K562 (cell line): ENCODE data around the gene SNX1. TPM values are rescaled to one million over a fixed set of nuclear protein-coding genes. Genes with fewer than 3 reads are reported as not detected.
A peak's percentile ranks its signal among the peaks of the same experiment; 100 is the strongest.

Experiments used
- ATAC-seq: fragments of 200-7000 bp; cut with Tn5 transposase; 3 replicates; pipeline ENCODE4 v1.9.1; 2020; ENCODE audit warnings: moderate library complexity
- Bru-seq: library from RNA; stranded (reverse); fragments of 400-500 nt; gene quantifications from one replicate; lab custom pipeline; 2021; lab: Mats Ljungman, UMichigan
- BruChase-seq, 2 experiments: library from RNA; stranded (reverse); fragments of 400-500 nt; gene quantifications; one replicate each; lab custom pipeline; 2021; lab: Mats Ljungman, UMichigan
- BruUV-seq: library from RNA; stranded (reverse); fragments of 400-500 nt; replicated peaks from 2 replicates; lab custom pipeline; 2021; lab: Mats Ljungman, UMichigan
- CTCF ChIA-PET: fragments of 300-600 bp; formaldehyde crosslinking; extraction: SDS; loops from one replicate; lab custom pipeline; 2021; ENCODE audit warnings: low intra/inter-chr PET ratio; lab: Yijun Ruan, JAX
- POLR2A ChIA-PET: fragments of 300-600, 350-650 bp; sonication (Branson Sonifier 250); formaldehyde crosslinking; extraction: SDS; loops from one replicate; lab custom pipeline; 2021; ENCODE audit warnings: antibody characterized with exemption, inconsistent platforms; lab: Yijun Ruan, JAX
- DNase-seq, 4 experiments: peaks; one replicate each; pipeline versions ENCODE4 v3.0.0 to v3.0.0-alpha.2; 2011 to 2018; ENCODE audit warnings: low spot score in 3 of 4, mixed read lengths in 3 of 4; ENCODE audit errors: extremely low read depth in 1 of 4
- FAIRE-seq: peaks from 2 replicates; lab custom pipeline; 2011; peaks lifted over from hg19 to GRCh38; lab: Jason Lieb, UNC
- H2AFZ ChIP-seq: 2 replicates; pipeline ENCODE4 v1.6.0; 2011; ENCODE audit warnings: low read depth, low read length, control low read depth, inconsistent platforms
- H3K27ac ChIP-seq: fragments of 200-600 bp; 3 replicates; pipeline ENCODE4 v1.8.0; 2011; ENCODE audit warnings: low read depth, mild to moderate bottlenecking, control low read depth, inconsistent platforms, low read length, moderate library complexity, mixed read lengths; ENCODE audit errors: extremely low read depth
- H3K27me3 ChIP-seq, 2 experiments: fragments of 300-600 bp in 1 of 2; 2 replicates in 1 of 2; 3 replicates in 1 of 2; pipeline versions ENCODE4 v1.6.0 to v1.8.0; 2011; ENCODE audit warnings: inconsistent platforms in 2 of 2, low read length in 2 of 2, mild to moderate bottlenecking in 1 of 2, mixed read lengths in 1 of 2, moderate library complexity in 1 of 2; ENCODE audit not compliant: control insufficient read depth in 2 of 2, insufficient read depth in 2 of 2
- H3K36me3 ChIP-seq: fragments of 300-600 bp; 3 replicates; pipeline ENCODE4 v1.8.0; 2011; ENCODE audit warnings: mild to moderate bottlenecking, low read length, inconsistent platforms; ENCODE audit not compliant: control insufficient read depth, insufficient read depth
- H3K4me1 ChIP-seq, 2 experiments: fragments of 200-600 bp in 1 of 2; replicated peaks in 1 of 2; 2 replicates in 1 of 2; 3 replicates in 1 of 2; pipeline versions ENCODE4 v1.5.1 to v1.8.0; 2011; ENCODE audit warnings: inconsistent platforms in 2 of 2, low read length in 2 of 2, mild to moderate bottlenecking in 1 of 2, mixed read lengths in 1 of 2, moderate library complexity in 1 of 2; ENCODE audit not compliant: control insufficient read depth in 2 of 2, insufficient read depth in 2 of 2
- H3K4me2 ChIP-seq: 2 replicates; pipeline ENCODE4 v1.6.1; 2011; ENCODE audit warnings: low read length, control low read depth, inconsistent platforms, mixed read lengths; ENCODE audit not compliant: insufficient read depth
- H3K4me3 ChIP-seq: fragments of 200-600 bp; sonication (generic), shearing (Covaris generic); 2 replicates; pipeline ENCODE4 v1.5.1; 2016; ENCODE audit warnings: control low read depth, inconsistent platforms
- H3K79me2 ChIP-seq: fragments of 200-600 bp; 3 replicates; pipeline ENCODE4 v1.8.0; 2011; ENCODE audit warnings: low read length, inconsistent platforms; ENCODE audit not compliant: control insufficient read depth, insufficient read depth
- H3K9ac ChIP-seq, 2 experiments: 2 replicates each; pipeline versions ENCODE4 v1.6.0 to v1.6.1; 2011; ENCODE audit warnings: low read depth in 2 of 2, low read length in 2 of 2, control low read depth in 1 of 2, inconsistent platforms in 1 of 2, mild to moderate bottlenecking in 1 of 2, mixed read lengths in 1 of 2; ENCODE audit not compliant: insufficient read depth in 1 of 2
- H3K9me1 ChIP-seq: one replicate; pipeline ENCODE4 v1.6.0; 2011; ENCODE audit warnings: inconsistent platforms, mild to moderate bottlenecking, low read length, moderate library complexity; ENCODE audit not compliant: control insufficient read depth, insufficient read depth
- H3K9me3 ChIP-seq: replicated peaks from 2 replicates; pipeline ENCODE4 v1.5.1; 2011; ENCODE audit warnings: low read depth, low read length, inconsistent platforms; ENCODE audit not compliant: control insufficient read depth, insufficient read depth
- H4K20me1 ChIP-seq: replicated peaks from 2 replicates; pipeline ENCODE4 v1.6.1; 2011; ENCODE audit warnings: low read length, inconsistent platforms, mixed read lengths; ENCODE audit not compliant: control insufficient read depth, insufficient read depth
- CBX3 ChIP-seq, 2 experiments: IDR thresholded peaks; 1 replicate in 1 of 2; 2 replicates in 1 of 2; pipeline ENCODE4 v1.6.1; 2012; ENCODE audit warnings: inconsistent platforms in 2 of 2, low read length in 2 of 2, borderline replicate concordance in 1 of 2, control low read depth in 1 of 2
- MAFK ChIP-seq: IDR thresholded peaks from 2 replicates; pipeline ENCODE4 v1.6.1; 2011; ENCODE audit warnings: low read length, improper control_type of control experiment
- NONO ChIP-seq, 2 experiments: fragments of 200-400 bp in 1 of 2; fragments of 450-650 bp in 1 of 2; formaldehyde crosslinking in 1 of 2; IDR thresholded peaks; 2 replicates each; pipeline ENCODE4 v1.6.1; 2017; ENCODE audit warnings: low read depth in 2 of 2, mild to moderate bottlenecking in 2 of 2, moderate library complexity in 2 of 2, low read length in 1 of 2
- RUNX1 ChIP-seq: sonication (generic); IDR thresholded peaks from 2 replicates; pipeline ENCODE4 v1.6.1; 2016; ENCODE audit warnings: antibody characterized with exemption, low read depth
- TBP ChIP-seq: optimal IDR thresholded peaks from 2 replicates; pipeline ENCODE3; 2011; ENCODE audit warnings: low read depth, low read length, improper control_type of control experiment
- TOE1 ChIP-seq, 2 experiments: fragments of 450-650 bp in 1 of 2; sonication (generic) in 1 of 2; formaldehyde crosslinking in 1 of 2; IDR thresholded peaks; 2 replicates each; pipeline versions ENCODE4 v1.7.1 to v1.8.0; 2016 to 2022; ENCODE audit warnings: borderline replicate concordance in 2 of 2, mild to moderate bottlenecking in 2 of 2, antibody characterized with exemption in 1 of 2, inconsistent platforms in 1 of 2, low read depth in 1 of 2, missing genetic modification reagents in 1 of 2, moderate library complexity in 1 of 2
- WGBS: fragments of 100-300 bp; shearing (Covaris generic); methylation state at CpG from one replicate; pipeline ENCODE4 v1.1.6; 2016; ENCODE audit warnings: low coverage, mixed read lengths; ENCODE audit not compliant: insufficient coverage; ENCODE audit errors: missing lambda C conversion rate; 5-methylcytosine and 5-hydroxymethylcytosine counted together
- in situ Hi-C: fragments of 300-500 bp; cut with MboI; formaldehyde crosslinking; loops from 4 replicates; pipeline ENCODE4 v1.15.0; 2018; ENCODE audit warnings: inconsistent platforms, mixed read lengths
- intact Hi-C: fragments of 100-400 bp; cut with micrococcal nuclease; formaldehyde crosslinking; loops from 2 replicates; pipeline ENCODE4 v1.14.2; 2022
- long read RNA-seq, 3 experiments: library from polyadenylated mRNA in 2 of 3; library from RNA in 1 of 3; unstranded in 2 of 3; stranded (forward) in 1 of 3; transcript quantifications; one replicate each; pipeline ENCODE4 v2.0.0, GENCODE V29; 2019 to 2022
- polyA minus RNA-seq, 3 experiments: library from RNA; depleted of rRNA, polyadenylated mRNA; stranded (reverse); fragments of >200 nt; gene quantifications; 2 replicates each; pipeline ENCODE4 v1.2.3, GENCODE V29; 2011
- polyA plus RNA-seq, 8 experiments: library from polyadenylated mRNA; depleted of rRNA in 4 of 8; stranded (reverse) in 5 of 8; unstranded in 3 of 8; fragments of >200 nt; fragmentation: Nextera tagmentation in 2 of 8; fragmentation: Illumina TruSeq in 1 of 8; extraction: Ambion mirVana in 2 of 8; extraction: Trizol in 1 of 8; gene quantifications; 2 replicates each; pipeline versions ENCODE4 v1.2.1 to v1.2.3, GENCODE V29; 2011 to 2014; ENCODE audit warnings: inconsistent platforms in 1 of 8, missing spikeins in 1 of 8
- total RNA-seq, 7 experiments: library from RNA; depleted of rRNA in 6 of 7; stranded (reverse); fragments of >200 nt in 6 of 7; fragmentation: Illumina TruSeq in 2 of 7; extraction: Trizol in 2 of 7; gene quantifications; 2 replicates each; pipeline versions ENCODE4 v1.2.1 to v1.2.3, GENCODE V29; 2011 to 2021; ENCODE audit warnings: low replicate concordance in 1 of 7
- TF ChIP-seq, protein P1 (sequence below): fragments of 450-650 bp; formaldehyde crosslinking; IDR thresholded peaks from 2 replicates; pipeline ENCODE4 v1.4.0; 2020; ENCODE audit warnings: mild to moderate bottlenecking
- TF ChIP-seq, protein P2 (sequence below): sonication (generic); formaldehyde crosslinking; IDR thresholded peaks from 2 replicates; pipeline ENCODE4 v1.8.0; 2022; ENCODE audit warnings: mild to moderate bottlenecking, missing genetic modification reagents

The SNX1 gene, protein sequence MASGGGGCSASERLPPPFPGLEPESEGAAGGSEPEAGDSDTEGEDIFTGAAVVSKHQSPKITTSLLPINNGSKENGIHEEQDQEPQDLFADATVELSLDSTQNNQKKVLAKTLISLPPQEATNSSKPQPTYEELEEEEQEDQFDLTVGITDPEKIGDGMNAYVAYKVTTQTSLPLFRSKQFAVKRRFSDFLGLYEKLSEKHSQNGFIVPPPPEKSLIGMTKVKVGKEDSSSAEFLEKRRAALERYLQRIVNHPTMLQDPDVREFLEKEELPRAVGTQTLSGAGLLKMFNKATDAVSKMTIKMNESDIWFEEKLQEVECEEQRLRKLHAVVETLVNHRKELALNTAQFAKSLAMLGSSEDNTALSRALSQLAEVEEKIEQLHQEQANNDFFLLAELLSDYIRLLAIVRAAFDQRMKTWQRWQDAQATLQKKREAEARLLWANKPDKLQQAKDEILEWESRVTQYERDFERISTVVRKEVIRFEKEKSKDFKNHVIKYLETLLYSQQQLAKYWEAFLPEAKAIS
- 111 and 159 TPM in 2 replicates for total RNA-seq (2011; cell fraction: chromatin; rRNA removed; ENCODE audit: low replicate concordance)
- total RNA-seq (2011; cell fraction: nucleolus; rRNA removed) = 71.4 and 72.4 TPM in 2 replicates
- total RNA-seq (2011; cell fraction: nucleoplasm; rRNA removed) = 79.0 and 93.2 TPM in 2 replicates
- 29.0 and 41.7 TPM in 2 replicates for total RNA-seq (2014; rRNA removed)
- 51.0 and 56.4 TPM in 2 replicates for total RNA-seq (2014; rRNA removed; fragmentation: Illumina TruSeq; extraction: Trizol)
- total RNA-seq (2015; rRNA removed; fragmentation: Illumina TruSeq; extraction: Trizol) = 57.5 and 59.9 TPM in 2 replicates
- total RNA-seq (2021) = 94.0 and 105 TPM in 2 replicates
- 68.8 and 76.2 TPM in 2 replicates for polyA plus RNA-seq (2011; rRNA removed)
- 46.1 and 50.8 TPM in 2 replicates for polyA plus RNA-seq (2011; cell fraction: cytosol; rRNA removed)
- 87.7 and 120 TPM in 2 replicates for polyA plus RNA-seq (2011; cell fraction: nucleus; rRNA removed)
- 55.3 and 59.0 TPM in 2 replicates for polyA plus RNA-seq (2012)
- 81.8 and 87.8 TPM in 2 replicates for polyA plus RNA-seq (2014; fragmentation: Illumina TruSeq; extraction: Trizol)
- polyA plus RNA-seq (2014; fragmentation: Nextera tagmentation; extraction: Ambion mirVana) = 10 to 100 TPM; 11.0 to 18.6 TPM
- 84.5 and 91.6 TPM in 2 replicates for polyA plus RNA-seq (2014; rRNA removed)
- 54.5 and 59.3 TPM in 2 replicates for polyA minus RNA-seq (2011; rRNA and poly(A)+ RNA removed)
- polyA minus RNA-seq (2011; cell fraction: cytosol; rRNA and poly(A)+ RNA removed) = 26.2 and 36.9 TPM in 2 replicates
- polyA minus RNA-seq (2011; cell fraction: nucleus; rRNA and poly(A)+ RNA removed) = 29.8 and 37.3 TPM in 2 replicates
- percentile 84 among the genes with signal in this experiment for Bru-seq, nascent RNA
- percentile 89 among the genes with signal in this experiment for BruChase-seq, experiment 1, labeled RNA remaining after a 2-hour chase
- BruChase-seq, experiment 2, labeled RNA remaining after a 6-hour chase = percentile 90 among the genes with signal in this experiment
- long read RNA-seq, experiment 1, transcript SNX1-208 (15 exons, 1,971 nt) = major isoform, 322 of 404 reads
- long read RNA-seq, experiment 1, transcript SNX1-213 (13 exons, 1,374 nt) = minor isoform, 5 of 404 reads
- long read RNA-seq, experiment 1, partial matches to known transcripts = 20 of 404 reads
- long read RNA-seq, experiment 1, other reads (novel, unspliced or antisense) = 54 of 404 reads
- long read RNA-seq, experiment 2, transcript SNX1-208 (15 exons, 1,971 nt) = major isoform, 28 of 59 reads
- long read RNA-seq, experiment 2, partial matches to known transcripts = 11 of 59 reads
- long read RNA-seq, experiment 2, other reads (novel, unspliced or antisense) = 20 of 59 reads
- long read RNA-seq, experiment 3, transcript SNX1-208 (15 exons, 1,971 nt) = major isoform, 71 of 96 reads
- long read RNA-seq, experiment 3, partial matches to known transcripts = 7 of 96 reads
- long read RNA-seq, experiment 3, other reads (novel, unspliced or antisense) = 16 of 96 reads

DNA sequence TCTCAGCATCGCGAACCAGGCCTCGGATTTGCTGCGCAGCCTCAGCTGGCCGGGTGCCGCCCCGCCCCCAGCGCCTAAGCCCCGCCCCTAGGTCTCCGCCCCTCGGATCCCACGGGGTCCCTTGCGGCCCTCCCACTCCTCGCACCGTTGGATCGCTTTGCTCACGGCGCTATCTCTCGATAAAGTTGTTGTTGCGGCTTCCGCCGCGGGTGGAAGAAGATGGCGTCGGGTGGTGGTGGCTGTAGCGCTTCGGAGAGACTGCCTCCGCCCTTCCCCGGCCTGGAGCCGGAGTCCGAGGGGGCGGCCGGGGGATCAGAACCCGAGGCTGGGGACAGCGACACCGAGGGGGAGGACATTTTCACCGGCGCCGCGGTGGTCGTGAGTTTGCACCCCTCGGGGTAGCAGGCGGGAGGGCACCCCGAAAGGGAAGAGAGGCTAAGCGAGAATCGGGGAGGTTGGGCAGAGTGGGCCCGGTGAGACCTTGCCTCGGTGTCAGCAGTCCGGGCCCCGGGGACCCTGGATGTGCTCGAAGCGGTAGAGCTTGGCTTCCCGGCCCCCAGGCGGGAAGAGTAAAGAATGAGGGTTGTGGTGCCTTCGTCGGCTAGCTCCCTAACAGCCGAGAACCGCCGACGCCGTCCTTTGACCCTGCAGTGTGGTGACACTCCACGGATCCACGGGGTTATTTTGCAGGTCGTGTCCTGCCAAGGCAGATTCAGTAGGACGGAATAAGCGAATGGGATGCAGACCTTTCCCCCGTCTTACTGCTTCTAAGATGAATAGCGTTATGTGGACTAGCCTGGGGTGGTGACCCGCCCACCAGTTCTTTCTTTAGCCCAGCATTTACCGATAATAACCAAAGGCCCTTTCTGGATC is at the start of gene SNX1:
Gene SNX1 (plus strand): TSS at position 188 of the 873 bp plus-strand sequence. CDS start 32 bp downstream, at position 220.
- BruUV-seq = TSS peak; percentile 57
- ChIA-PET POLR2A (interaction anchor here (0.6 to 1.1 kb wide), 7 partner anchors 9 to 364 kb away, joined by 3 to 5 read pairs (median 4); partner anchors contain the start of gene ZNF609), CTCF (no interaction called here)
- no peaks in the 10 kb centered on the region for H3K9me3 ChIP-seq
- FAIRE-seq (peak; percentile 61), ATAC-seq (peak; percentile 77), DNase-seq (peak; percentile 94 to 96 (median 95))
- peak within 1 kb of the TSS; percentile 97 for H2AFZ ChIP-seq
- H3K4me3 ChIP-seq = peak within 1 kb of the TSS; percentile 81
- H3K79me2 ChIP-seq = peaks cover 91% of the 10 kb centered on the region
- H3K9me1 ChIP-seq = no peaks in the 10 kb centered on the region
- no peaks in the 10 kb centered on the region for H3K27me3 ChIP-seq
- peaks cover 12% of the 10 kb centered on the region for H4K20me1 ChIP-seq
- intact Hi-C loops = loop anchor here (2.0 kb wide), 1 partner anchor 57 kb away; no protein-coding TSS in a partner anchor
- H3K9ac ChIP-seq = peak within 1 kb of the TSS; percentile 94
- peak within 1 kb of the TSS; percentile 99 for H3K27ac ChIP-seq
- in situ Hi-C loops = no loop called here
- peaks cover 8 to 17% of the 10 kb centered on the region in 2 experiments for H3K4me1 ChIP-seq
- 1% methylated on average over 59 of the region's 70 CpGs for WGBS
- H3K4me2 ChIP-seq = peak within 1 kb of the TSS; percentile 95
- peaks cover 15% of the 10 kb centered on the region; the same call in 2 of the 3 replicates for H3K36me3 ChIP-seq
- no peak for TF ChIP-seq MAFK
- TF ChIP-seq, protein P1, sequence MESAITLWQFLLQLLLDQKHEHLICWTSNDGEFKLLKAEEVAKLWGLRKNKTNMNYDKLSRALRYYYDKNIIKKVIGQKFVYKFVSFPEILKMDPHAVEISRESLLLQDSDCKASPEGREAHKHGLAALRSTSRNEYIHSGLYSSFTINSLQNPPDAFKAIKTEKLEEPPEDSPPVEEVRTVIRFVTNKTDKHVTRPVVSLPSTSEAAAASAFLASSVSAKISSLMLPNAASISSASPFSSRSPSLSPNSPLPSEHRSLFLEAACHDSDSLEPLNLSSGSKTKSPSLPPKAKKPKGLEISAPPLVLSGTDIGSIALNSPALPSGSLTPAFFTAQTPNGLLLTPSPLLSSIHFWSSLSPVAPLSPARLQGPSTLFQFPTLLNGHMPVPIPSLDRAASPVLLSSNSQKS = no peak
- TF ChIP-seq, protein P2, sequence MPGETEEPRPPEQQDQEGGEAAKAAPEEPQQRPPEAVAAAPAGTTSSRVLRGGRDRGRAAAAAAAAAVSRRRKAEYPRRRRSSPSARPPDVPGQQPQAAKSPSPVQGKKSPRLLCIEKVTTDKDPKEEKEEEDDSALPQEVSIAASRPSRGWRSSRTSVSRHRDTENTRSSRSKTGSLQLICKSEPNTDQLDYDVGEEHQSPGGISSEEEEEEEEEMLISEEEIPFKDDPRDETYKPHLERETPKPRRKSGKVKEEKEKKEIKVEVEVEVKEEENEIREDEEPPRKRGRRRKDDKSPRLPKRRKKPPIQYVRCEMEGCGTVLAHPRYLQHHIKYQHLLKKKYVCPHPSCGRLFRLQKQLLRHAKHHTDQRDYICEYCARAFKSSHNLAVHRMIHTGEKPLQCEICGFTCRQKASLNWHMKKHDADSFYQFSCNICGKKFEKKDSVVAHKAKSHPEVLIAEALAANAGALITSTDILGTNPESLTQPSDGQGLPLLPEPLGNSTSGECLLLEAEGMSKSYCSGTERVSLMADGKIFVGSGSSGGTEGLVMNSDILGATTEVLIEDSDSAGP (CRISPR knock-in tag) = no peak
- peak; percentile 91 for TF ChIP-seq TBP
- TF ChIP-seq TOE1 (IDR thresholded peaks at IDR 0.05; ENCODE audit: borderline replicate concordance) = peak; percentile 68; the same call in 1 of the 2 replicates
- no peak for TF ChIP-seq TOE1 (CRISPR knock-in tag; IDR thresholded peaks at IDR 0.05; ENCODE audit: borderline replicate concordance, low read depth)
- TF ChIP-seq RUNX1 = no peak
- TF ChIP-seq NONO (IDR thresholded peaks at IDR 0.05; ENCODE audit: low read depth in 2 of 2, low read length in 1 of 2) = peak in 1 of 2 experiments; percentile 61; a peak in 2 of 4 replicates
- TF ChIP-seq CBX3 (IDR thresholded peaks at IDR 0.05; ENCODE audit: borderline replicate concordance in 1 of 2, low read length in 2 of 2) = no peak
